NCI-H1092 (cell line): ENCODE data around the gene GBP7.
"Not testable (repeated sequence)": the region's sequence is repeated elsewhere in the genome, so short reads cannot be mapped to it uniquely, and the experiment has no call there.

Source experiments
- DNase-seq: peaks from one replicate; lab custom pipeline; 2025; lab: John Stamatoyannopoulos, UW

GBP7 gene

DNA sequence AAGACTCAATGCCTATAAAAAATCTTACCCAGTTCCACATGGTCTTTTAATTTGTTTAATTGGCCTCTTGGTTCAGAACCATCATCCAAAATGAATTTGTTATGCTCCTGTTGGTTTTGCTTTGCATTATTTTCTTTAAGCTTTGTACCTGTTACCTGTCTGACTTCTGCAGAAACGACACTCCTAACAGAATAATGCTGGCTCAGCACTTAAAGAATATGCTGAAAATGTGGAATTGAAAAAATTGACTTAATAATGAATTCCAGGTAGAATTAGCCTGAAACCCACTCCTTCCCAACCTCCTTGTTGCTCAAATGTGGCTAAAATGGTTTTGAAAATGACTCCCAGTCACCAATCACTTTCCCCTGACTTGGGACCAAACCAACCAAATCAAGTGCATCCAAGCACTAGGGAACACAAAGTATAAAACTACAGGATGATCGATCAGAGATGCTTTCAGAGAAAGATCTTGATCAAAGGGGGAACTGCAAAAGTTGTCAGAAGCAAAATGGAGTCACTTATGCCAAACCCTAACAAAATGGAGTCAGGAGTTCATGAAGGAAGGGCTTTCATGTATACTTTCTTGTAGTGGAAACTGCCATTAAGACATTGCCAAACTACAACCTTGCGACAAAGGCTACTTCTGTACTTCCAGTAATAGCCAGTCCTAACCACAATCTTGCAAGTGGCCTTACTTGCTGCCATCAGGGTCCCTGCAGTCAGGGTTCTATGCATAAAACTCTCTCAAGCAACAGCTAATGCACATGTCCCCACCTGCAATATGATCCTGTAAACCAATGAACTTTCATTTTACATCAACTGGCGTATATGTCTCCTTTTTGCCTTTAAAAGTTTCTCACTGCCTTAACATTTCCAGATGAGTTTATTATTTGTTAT is 5.4 kb downstream of the GBP7 start:
- no peak for DNase-seq

DNA sequence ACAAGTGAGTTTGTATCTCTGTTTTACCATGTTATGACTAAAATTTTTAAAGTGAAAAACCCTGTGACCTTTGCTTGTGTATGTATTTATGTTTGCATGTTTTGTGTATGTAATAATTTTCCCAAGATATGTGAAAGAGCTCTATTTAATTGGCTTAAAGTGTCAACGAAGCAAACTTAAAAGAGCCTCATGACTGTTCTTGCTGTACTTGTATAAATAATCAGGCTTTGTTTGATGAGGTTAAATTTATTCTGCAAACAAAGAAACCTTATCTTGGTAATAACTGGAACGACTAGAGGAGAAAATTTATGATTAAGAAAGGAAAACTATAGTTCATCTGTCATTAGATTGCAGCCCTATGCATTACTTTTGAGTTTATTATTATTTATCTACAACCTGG is 6.6 kb downstream of the GBP7 start:
- DNase-seq, result no peak

DNA sequence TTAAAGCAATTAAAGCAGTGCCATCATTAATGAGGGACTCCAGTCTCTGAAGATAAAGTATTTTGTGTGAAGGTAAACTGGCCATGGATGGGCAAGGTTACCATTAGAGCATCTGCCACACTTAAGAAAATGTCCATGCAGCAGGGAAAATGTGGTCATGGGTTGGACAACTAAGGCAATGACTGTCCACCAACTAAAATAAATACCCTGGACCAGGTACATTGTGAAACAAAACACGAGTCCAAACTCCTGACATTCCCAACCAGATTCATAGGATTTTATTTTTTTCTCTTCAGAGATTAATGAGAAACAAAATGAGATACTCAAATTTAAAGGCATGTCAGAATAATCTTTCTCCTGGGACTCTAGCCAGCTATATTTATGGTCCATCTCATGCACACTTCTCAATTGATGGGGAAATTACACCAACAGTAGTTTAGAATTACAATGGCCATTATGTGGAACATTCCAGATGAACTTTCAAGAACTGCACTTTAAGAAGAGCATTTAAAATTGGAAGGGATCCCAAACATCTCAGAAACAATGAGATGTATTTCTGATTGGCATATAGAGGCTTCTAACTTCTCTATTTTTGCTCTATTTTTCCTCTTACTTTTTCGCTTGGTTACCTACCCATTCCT is 8.1 kb downstream of the GBP7 start:
- DNase-seq, result no peak

DNA sequence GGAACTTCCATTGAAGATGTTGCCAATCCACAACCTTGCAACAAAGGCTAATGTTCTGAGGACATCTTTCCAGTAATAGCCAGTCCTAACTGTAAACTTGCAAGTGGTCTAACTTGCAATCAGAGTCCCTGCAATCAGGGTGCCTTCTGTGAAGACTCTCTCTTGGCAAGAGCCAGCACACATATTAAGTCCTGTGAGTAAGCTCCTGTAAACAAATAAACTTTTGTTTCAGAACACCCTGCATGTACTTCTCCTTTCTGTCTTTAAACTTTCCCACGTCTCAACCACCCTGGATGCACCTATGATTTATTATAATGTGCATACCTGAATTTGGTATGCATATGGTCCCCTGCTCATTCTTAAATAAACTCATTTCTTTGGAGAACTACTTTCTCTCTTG is 9.1 kb downstream of the GBP7 start:
- DNase-seq, result no peak

DNA sequence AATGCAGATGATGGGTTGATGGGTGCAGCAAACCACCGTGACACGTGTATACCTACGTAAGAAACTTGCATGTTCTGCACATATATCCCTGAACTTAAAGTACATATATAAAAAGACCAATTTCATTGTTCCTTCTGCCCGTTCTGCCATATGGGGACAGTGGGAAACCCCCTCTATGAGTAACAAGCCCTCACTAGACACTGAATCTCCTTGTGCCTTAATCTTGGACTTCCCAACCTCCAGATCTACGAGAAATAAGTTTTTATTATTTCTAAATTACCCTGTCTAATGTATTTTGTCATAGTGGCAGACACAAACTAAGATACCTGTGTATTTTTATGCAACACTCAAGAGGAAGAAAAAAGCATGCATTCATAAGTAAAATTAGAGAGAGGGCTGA is 10.0 kb downstream of the GBP7 start:
- no peak for DNase-seq

DNA sequence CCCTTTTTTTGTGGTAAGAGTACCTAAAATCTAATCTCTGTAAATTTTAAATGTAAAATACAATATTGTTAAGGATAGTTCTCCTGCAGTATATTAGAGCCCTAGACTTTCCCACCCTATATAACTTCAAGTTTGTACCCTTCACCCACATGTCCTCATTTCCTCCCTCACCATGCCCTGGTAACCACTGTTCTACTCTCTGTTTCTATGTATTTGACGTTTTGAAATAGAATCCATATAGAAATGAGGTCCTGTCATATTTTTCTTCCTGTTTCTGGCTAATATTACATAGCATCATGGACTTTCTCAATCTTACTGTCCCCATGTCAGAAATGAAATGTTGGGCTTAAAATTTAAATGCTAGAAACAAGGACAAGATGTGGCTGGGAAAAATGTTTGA is 24.8 kb downstream of the GBP7 start:
- no peak for DNase-seq

DNA sequence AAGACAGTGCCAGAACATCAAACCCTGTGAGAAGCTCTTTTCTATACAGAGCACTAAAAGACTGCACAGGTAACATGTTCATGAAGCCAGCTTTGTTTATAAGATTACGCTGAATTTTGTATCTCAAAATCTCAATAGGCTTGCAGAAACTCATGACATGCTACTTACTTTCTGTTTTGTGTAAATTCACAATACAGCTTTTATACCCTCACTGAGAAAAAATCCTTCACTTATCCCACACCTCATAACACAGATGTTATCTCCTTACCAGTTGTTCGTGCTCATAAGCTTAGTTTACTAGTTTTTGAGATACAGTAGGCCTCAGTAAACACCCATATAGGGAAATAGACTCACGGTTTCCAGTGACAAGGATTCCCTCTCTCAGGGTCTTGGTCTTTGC is 25.8 kb downstream of the GBP7 start:
- no peak for DNase-seq

DNA sequence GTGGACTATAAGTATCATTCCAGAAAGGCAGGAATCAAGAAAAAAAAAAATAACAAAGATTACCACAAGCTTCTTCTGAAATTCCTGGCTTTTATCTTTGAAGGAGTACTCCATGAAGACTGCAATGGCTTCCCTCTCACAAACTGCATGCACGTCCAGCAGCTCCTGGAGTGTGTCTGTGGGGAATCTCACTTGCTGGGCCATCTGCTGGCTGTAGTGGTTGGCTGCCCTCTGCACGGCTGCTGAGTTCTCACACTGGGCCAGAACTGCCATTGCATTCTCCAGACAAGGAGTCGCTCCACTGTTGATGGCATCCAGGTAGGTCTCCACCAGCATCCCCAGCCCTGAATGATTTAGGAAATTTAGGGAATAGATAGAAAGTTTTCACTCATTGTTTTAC is 26.6 kb downstream of the GBP7 start:
- no peak for DNase-seq

DNA sequence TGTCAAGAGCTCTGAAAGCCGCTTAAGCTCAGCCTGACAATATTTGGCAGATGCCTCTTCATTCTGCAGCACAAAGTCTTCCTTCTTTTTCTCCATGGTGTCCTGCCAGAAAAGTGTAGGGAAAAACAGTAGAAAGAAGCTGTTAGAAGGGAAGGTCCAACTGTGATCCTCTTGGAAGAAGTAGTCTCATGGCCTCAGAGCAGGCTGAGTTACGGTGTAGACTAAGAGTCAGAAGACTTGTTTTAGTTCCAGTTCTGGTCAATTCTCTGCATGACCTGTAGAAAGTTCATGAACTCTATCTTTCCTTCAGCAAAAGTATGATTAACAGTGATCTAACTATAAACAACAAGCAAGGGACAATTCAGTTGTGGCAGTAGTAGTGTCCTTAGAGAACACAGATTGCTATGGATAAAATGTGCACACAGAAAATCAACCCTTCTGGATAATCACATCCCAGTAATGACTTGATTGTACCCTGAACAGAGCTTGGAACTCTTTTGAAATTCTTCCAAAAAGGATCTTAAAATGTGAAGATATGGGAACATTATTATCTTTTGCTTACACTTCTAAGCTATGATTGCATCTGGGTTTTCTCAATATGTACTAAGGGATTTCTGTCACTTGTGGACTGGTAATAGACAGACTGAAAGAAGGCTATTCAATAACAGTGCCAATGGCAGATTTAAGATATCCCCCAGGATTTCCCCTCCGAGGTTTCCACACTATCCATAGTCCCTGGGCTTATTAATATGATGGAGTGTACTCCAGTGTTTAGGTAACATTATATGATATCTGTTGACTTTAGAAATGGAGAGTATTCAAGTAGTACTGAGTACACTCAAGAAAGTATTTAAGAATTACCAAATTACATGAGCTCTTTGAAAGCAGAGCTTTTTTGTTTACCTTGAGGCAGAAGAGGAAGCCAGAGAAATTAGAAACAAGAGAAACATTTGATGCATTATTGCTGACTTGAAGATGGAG is 27.8 kb downstream of the GBP7 start:
- DNase-seq, result no peak

DNA sequence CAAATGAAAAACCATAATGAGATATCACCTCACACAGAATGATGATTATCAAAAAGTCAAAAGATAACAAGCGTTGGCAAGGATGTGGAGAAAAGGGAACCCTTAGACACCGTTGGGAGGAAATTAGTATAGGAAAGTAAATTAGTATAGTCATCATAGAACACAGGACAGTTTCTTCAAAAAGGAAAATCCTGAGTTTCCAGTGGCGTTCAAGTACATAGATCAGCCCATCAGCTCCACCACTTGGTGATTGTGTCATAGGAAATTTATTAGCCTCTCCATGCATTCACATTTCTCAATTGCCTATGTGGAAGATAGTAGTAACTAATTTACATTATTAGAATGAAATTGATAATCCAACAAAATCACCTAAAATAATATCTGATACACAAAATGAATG is 29.1 kb downstream of the GBP7 start:
- no peak for DNase-seq

DNA sequence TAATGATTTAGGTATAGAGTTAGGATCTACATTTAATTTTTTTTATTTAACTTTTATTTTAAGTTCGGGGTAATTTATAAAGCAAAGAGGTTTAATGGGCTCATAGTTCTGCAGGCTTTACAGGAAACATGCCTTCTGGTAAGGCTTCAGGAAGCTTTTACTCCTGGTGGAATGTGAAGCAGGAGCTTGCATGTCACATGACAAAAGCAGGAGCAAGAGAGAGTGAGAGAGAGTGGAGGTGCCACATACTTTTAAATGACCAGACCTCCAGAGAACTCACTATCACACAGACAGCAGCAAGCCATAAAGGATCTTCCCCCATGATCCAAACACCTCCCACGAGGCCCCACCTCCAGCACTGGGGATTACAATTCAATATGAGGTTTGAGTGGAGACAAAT is 32.3 kb downstream of the GBP7 start:
- no peak for DNase-seq

DNA sequence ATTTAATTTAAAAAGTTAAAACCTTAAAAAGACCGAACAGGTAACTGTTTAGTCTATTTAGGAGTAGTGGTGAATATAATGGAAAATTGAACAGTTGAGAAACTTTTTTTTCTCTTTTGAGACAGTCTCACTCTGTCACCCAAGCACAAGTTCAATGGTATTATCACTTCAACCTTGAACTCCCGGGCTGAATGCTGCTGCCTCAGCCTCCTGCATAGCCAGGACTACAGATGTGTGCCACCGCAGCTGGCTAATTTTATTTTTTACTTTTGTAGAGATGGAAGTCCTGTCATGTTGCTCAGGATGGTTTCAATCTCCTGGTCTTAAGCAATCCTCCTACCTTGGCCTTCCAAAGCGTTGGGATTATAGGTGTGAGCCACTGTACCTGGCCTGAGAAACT is 33.6 kb downstream of the GBP7 start:
- DNase-seq, result no peak

DNA sequence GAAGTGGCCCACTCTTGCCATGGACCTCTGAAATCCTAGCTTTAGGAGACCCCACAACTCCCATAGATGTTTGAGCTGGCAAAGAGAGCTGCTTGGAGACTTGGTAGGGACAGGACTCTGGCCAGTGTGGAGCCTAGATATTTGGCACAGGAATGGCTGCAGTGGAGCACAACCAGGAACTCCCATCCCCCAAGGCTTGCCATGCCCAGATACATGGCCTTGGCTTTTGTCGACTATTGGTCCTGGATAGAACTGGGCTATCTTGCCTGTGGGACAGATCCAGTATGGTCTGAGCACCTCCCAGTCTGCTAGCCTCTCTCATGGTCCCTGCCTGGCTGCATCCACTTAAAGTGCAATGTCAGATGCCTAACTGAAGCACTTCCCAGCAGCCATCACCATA is 42.1 kb downstream of the GBP7 start:
- DNase-seq, result no peak

DNA sequence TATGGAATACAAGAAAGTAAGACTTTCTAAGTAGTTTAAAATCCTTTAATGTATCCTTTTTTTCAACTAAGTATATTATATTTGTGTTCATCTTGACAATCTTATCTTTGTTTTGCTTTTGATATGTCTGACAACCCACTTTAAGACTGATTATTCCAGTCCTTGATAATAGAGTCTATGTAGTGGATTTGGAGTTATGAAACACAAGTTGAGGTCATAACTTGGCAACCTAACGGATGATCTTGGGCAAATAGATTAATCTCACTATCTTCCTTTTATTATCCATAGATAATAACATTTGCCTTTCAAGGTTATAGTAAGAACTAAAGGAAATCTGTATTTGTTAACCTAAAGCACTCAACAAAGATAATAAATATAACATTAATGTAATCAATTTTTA is 45.1 kb downstream of the GBP7 start:
- no peak for DNase-seq

DNA sequence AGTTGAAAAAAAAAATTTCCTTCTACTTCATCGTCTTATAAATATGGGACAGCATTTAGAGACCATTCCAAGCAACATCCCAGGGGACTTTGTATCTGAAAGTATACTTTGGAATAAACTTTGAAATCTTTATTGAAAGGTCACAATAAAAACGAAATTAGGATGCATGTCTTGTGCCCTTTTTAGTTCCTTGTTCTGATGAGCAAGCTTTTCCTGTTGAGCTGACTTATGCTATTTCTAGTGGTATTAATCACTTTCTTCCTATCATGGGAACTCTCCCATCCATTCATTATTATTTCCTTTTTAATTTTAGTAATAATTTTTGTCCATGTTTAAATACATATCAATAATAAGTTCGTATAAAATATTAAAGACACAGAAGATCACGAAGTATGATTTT is 45.9 kb downstream of the GBP7 start:
- no peak for DNase-seq

DNA sequence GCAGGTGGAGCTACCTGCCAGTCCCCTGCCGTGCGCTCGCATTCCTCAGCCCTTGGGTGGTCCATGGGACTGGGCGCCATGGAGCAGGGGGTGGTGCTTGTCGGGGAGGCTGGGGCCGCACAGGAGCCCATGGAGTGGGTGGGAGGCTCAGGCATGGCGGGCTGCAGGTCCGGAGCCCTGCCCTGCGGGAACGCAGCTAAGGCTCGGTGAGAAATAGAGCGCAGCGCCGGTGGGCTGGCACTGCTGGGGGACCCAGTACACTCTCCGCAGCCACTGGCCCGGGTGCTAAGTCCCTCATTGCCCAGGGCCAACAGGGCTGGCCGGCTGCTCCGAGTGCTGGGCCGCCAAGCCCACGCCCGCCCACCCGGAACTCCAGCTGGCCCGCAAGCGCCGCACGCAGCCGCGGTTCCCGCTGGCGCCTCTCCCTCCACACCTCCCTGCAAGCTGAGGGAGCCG is 47.8 kb downstream of the GBP7 start:
- DNase-seq, result not testable (repeated sequence)

DNA sequence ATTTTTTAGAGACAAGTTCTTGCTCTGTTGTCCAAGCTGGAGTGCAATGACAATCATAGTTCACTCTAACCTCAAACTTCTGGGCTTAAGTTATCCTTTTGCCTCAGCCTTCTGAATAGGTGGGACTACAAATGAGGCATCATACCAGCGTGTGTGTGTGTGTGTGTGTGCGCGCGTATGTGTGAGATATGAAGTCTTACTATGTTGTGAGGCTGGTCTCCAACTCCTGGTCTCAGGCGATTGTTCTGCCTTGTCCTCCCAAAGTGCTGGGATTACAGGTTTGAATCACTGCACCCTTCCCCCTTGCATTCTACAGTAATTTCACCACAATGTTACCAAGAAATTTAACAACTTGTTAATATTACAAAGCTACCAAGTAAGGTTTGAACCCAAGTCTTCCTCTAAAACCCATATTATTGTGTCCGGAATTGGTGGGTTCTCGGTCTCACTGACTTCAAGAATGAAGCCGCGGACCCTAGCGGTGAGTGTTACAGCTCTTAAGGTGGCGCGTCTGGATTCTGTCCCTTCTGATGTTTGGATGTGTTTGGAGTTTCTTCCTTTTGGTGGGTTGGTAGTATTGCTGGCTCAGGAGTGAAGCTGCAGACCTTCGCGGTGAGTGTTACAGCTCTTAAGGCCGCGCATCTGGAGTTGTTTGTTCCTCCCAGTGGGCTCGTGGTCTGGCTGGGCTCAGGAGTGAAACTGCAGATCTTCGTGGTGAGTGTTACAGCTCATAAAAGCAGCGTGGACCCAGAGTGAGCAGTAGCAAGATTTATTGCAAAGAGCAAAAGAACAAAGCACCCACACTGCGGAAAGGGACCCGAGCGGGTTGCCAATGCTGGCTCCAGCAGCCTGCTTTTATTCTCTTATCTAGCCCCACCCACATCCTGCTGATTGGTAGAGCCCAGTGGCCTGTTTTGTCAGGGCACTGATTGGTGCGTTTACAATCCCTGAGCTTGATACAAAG is 48.9 kb downstream of the GBP7 start:
- not testable (repeated sequence) for DNase-seq

DNA sequence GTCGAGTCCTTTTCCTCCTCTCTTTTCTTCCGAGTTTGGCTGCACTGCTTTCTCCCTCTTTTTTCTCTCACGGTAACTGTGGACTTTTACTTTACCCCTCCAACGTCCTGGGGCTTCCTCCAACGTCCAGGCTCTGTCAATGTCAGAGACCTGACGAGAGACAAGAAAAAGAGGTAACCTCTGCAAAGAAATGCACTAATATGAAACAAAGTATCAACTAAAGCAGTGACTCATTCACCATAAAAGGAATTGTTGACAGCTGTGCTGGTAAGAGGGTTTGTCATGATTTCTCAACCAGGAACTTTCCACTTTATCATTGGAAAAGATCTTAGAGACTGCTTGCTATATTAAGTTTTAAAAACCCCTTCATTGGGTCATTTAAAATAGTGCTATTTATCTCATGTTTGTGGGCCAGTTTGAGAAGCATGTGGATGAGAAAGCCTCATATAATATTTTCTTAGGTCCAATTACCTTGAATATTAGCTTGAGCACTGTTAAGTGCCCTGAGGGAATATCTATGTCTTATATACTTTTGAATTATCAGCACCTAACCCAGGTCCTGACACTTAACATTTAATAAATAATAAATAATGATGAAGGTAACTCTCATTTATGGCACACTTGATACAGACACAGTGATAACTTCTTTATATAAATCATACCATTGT is 49.8 kb downstream of the GBP7 start, which contains the start of gene GBP2:
Gene GBP2 (minus strand): TSS at position 202 of the 668 bp plus-strand sequence. CDS start 4,148 bp downstream, outside the sequence.
- no peak for DNase-seq

DNA sequence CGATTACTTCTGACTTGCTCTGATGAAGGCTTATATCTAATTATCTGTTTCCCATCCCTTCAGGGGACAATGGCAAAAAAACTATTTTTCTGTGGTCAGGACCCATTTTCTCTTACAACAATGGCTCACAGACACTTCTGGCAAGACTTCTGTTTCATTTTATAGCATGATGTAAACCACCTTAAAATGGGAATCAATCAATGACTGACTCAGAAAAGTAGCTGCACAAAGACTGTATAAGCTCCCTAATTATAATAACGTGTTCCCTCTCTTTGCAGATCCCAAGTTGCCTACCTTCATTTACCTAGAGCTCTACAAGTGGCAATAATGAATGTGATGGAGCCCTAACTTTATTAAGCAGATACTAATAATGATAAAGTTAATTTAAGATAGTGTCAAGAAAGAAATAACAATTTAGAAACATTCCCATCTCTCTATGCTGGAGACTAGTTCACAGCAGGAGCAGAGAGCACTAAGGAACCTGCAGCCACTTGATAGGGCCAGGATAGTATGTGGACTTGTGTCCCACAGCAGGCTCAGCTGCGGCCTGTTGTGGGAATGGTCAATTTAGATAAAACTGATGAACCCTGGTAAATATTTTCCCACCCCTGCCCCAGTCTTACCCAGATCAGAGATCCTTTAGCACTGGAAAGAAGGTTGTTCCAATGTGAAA is 50.4 kb downstream of the GBP7 start:
- DNase-seq, result no peak

DNA sequence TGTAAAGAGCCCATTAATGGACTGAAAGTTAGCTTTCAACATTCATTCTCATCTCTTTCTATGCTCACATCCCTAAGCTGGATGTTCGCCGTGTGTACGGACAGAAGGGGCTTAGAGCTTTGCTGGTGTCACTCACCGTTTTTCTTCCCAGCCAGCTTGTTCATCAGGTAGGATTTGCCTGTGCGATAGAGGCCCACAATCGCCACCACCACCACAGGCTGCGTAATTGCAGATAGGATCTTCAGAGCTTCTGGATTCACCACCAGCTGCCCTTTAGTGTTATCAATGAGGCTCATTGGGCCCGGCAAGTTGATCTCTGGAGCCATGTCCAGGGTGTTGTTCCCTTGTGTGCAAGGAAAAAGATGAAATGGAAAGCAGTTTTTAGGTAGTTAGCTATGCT is 54.2 kb downstream of the GBP7 start:
- no peak for DNase-seq
